ENCODE data around the gene NLGN2. TPM values are rescaled to one million over a fixed set of nuclear protein-coding genes. Genes with fewer than 3 reads are reported as not detected.
"Not testable (repeated sequence)": the region's sequence is repeated elsewhere in the genome, so short reads cannot be mapped to it uniquely, and the experiment has no call there.

The NLGN2 gene
- total RNA-seq, 1 experiment from 2014 or later = 36.9 TPM

- intact Hi-C loops (cut with micrococcal nuclease; ENCODE audit: unreplicated experiment) = no loop called here
- no TSS peak for BruUV-seq (replicated peaks)
- Histone ChIP-seq H3K27ac (ENCODE audit: low read depth, low read length, poor library complexity, severe bottlenecking) (no peak overlapping the region), H3K4me3 (ENCODE audit: low read depth, low read length, poor library complexity, severe bottlenecking) (no peak overlapping the region), H3K27me3 (replicated peaks; ENCODE audit: insufficient read depth, low read depth, low read length, poor library complexity) (no peaks in the 10 kb centered on the region), H3K9me3 (ENCODE audit: low read depth, low read length, poor library complexity, severe bottlenecking) (no peaks in the 10 kb centered on the region), H3K4me1 (ENCODE audit: insufficient read depth, low read length, poor library complexity, severe bottlenecking) (no peaks in the 10 kb centered on the region), H3K36me3 (ENCODE audit: insufficient read depth, low read length, poor library complexity, severe bottlenecking) (no peaks in the 10 kb centered on the region)
- CTCF ChIA-PET = no interaction called here
- no peak for DNase-seq (ENCODE audit: low spot score)
- TF ChIP-seq CTCF (conservative IDR thresholded peaks at IDR 0.05; ENCODE audit: low read depth, low read length) = no peak
- no peak for TF ChIP-seq EZH2 (IDR thresholded peaks at IDR 0.05; ENCODE audit: borderline replicate concordance, low read depth, low read length, poor library complexity, severe bottlenecking)
- POLR2A ChIA-PET (ENCODE audit: low non-redundant PET) = no interaction called here
Observed at GRCh38 chr17:7367083-7367482, 40.6 kb upstream of the NLGN2 start.

- ChIA-PET POLR2A (ENCODE audit: low non-redundant PET) (no interaction called here), CTCF (no interaction called here)
- intact Hi-C loops (cut with micrococcal nuclease; ENCODE audit: unreplicated experiment) = no loop called here
- no peak for DNase-seq (ENCODE audit: low spot score)
- no peak overlapping the region for H3K27ac ChIP-seq (ENCODE audit: low read depth, low read length, poor library complexity, severe bottlenecking)
- no peak for TF ChIP-seq EZH2 (IDR thresholded peaks at IDR 0.05; ENCODE audit: borderline replicate concordance, low read depth, low read length, poor library complexity, severe bottlenecking)
- TF ChIP-seq CTCF (conservative IDR thresholded peaks at IDR 0.05; ENCODE audit: low read depth, low read length) = no peak
- H3K9me3 ChIP-seq (ENCODE audit: low read depth, low read length, poor library complexity, severe bottlenecking) = no peaks in the 10 kb centered on the region
- H3K4me3 ChIP-seq (ENCODE audit: low read depth, low read length, poor library complexity, severe bottlenecking) = no peak overlapping the region
- no peaks in the 10 kb centered on the region for H3K36me3 ChIP-seq (ENCODE audit: insufficient read depth, low read length, poor library complexity, severe bottlenecking)
- no TSS peak for BruUV-seq (replicated peaks)
- H3K27me3 ChIP-seq (replicated peaks; ENCODE audit: insufficient read depth, low read depth, low read length, poor library complexity) = no peaks in the 10 kb centered on the region
- H3K4me1 ChIP-seq (ENCODE audit: insufficient read depth, low read length, poor library complexity, severe bottlenecking) = no peaks in the 10 kb centered on the region
Observed at GRCh38 chr17:7367918-7368598, 39.6 kb upstream of the NLGN2 start.

GRCh38 chr17:7368599-7368994, 39.0 kb upstream of the NLGN2 start:
- H3K4me3 ChIP-seq (ENCODE audit: low read depth, low read length, poor library complexity, severe bottlenecking); intact Hi-C loops (cut with micrococcal nuclease; ENCODE audit: unreplicated experiment); H3K27ac ChIP-seq (ENCODE audit: low read depth, low read length, poor library complexity, severe bottlenecking); POLR2A ChIA-PET (ENCODE audit: low non-redundant PET); H3K27me3 ChIP-seq (replicated peaks; ENCODE audit: insufficient read depth, low read depth, low read length, poor library complexity); H3K36me3 ChIP-seq (ENCODE audit: insufficient read depth, low read length, poor library complexity, severe bottlenecking); H3K9me3 ChIP-seq (ENCODE audit: low read depth, low read length, poor library complexity, severe bottlenecking); BruUV-seq (replicated peaks); DNase-seq (ENCODE audit: low spot score); H3K4me1 ChIP-seq (ENCODE audit: insufficient read depth, low read length, poor library complexity, severe bottlenecking): not testable (repeated sequence)
- CTCF ChIA-PET = interaction anchor here (1.6 kb wide), 1 partner anchor 13 kb away, joined by 3 read pairs; no protein-coding TSS in a partner anchor

- Histone ChIP-seq H3K4me3 (ENCODE audit: low read depth, low read length, poor library complexity, severe bottlenecking) (no peak overlapping the region), H3K9me3 (ENCODE audit: low read depth, low read length, poor library complexity, severe bottlenecking) (no peaks in the 10 kb centered on the region), H3K36me3 (ENCODE audit: insufficient read depth, low read length, poor library complexity, severe bottlenecking) (no peaks in the 10 kb centered on the region), H3K27ac (ENCODE audit: low read depth, low read length, poor library complexity, severe bottlenecking) (no peak overlapping the region), H3K27me3 (replicated peaks; ENCODE audit: insufficient read depth, low read depth, low read length, poor library complexity) (no peaks in the 10 kb centered on the region), H3K4me1 (ENCODE audit: insufficient read depth, low read length, poor library complexity, severe bottlenecking) (no peaks in the 10 kb centered on the region)
- TF ChIP-seq CTCF (conservative IDR thresholded peaks at IDR 0.05; ENCODE audit: low read depth, low read length) = no peak
- no peak for TF ChIP-seq EZH2 (IDR thresholded peaks at IDR 0.05; ENCODE audit: borderline replicate concordance, low read depth, low read length, poor library complexity, severe bottlenecking)
- CTCF ChIA-PET = interaction anchor here (1.6 kb wide), 1 partner anchor 14 kb away, joined by 3 read pairs; no protein-coding TSS in a partner anchor
- intact Hi-C loops (cut with micrococcal nuclease; ENCODE audit: unreplicated experiment) = no loop called here
- no peak for DNase-seq (ENCODE audit: low spot score)
- POLR2A ChIA-PET (ENCODE audit: low non-redundant PET) = no interaction called here
- no TSS peak for BruUV-seq (replicated peaks)
Observed at GRCh38 chr17:7369825-7370224, 37.8 kb upstream of the NLGN2 start.
